K562 (cell line): ENCODE data around the gene PUM2.

Experiments
- BRCA1 ChIP-seq, 2 experiments: fragments of 450-650 bp in 1 of 2; sonication (generic) in 1 of 2; formaldehyde crosslinking in 1 of 2; IDR thresholded peaks; 2 replicates each; pipeline versions ENCODE4 v1.5.0 to v1.6.1; 2017 to 2020; ENCODE audit warnings: mild to moderate bottlenecking in 1 of 2, missing genetic modification reagents in 1 of 2
- CHD2 ChIP-seq: IDR thresholded peaks from 2 replicates; pipeline ENCODE4 v1.6.1; 2011; ENCODE audit warnings: low read depth, low read length
- CTCF ChIP-seq, 3 experiments: IDR thresholded peaks in 2 of 3; conservative IDR thresholded peaks in 1 of 3; 2 replicates each; pipeline ENCODE4 v1.5.1; 2011 to 2012; ENCODE audit warnings: low read length in 3 of 3, mild to moderate bottlenecking in 3 of 3, control low read depth in 2 of 3, improper control_type of control experiment in 1 of 3, inconsistent platforms in 1 of 3, low read depth in 1 of 3, mixed read lengths in 1 of 3, moderate library complexity in 1 of 3; ENCODE audit not compliant: insufficient read depth in 2 of 3
- MXI1 ChIP-seq: IDR thresholded peaks from 2 replicates; pipeline ENCODE4 v1.6.1; 2011; ENCODE audit warnings: low read depth, mild to moderate bottlenecking, improper control_type of control experiment, low read length
- RUNX1 ChIP-seq: sonication (generic); IDR thresholded peaks from 2 replicates; pipeline ENCODE4 v1.6.1; 2016; ENCODE audit warnings: antibody characterized with exemption, low read depth
- TARDBP ChIP-seq: fragments of 450-650 bp; IDR thresholded peaks from 2 replicates; pipeline ENCODE4 v1.6.1; 2016
- TSHZ1 ChIP-seq: fragments of 250-450 bp; sonication (Bioruptor Pico); IDR thresholded peaks from 2 replicates; pipeline ENCODE4 v1.4.0; 2020; ENCODE audit warnings: mild to moderate bottlenecking, moderate library complexity
- ZNF445 ChIP-seq: fragments of 250-450 bp; sonication (Bioruptor Pico); IDR thresholded peaks from 2 replicates; pipeline ENCODE4 v1.4.0; 2020; ENCODE audit warnings: low read depth, mild to moderate bottlenecking, moderate library complexity

- no peak for TF ChIP-seq CHD2
- no peak for TF ChIP-seq MXI1
- no peak for TF ChIP-seq TARDBP
- TF ChIP-seq CTCF (IDR thresholded peaks at IDR 0.05 in 2 of 3, conservative IDR thresholded peaks at IDR 0.05 in 1 of 3; ENCODE audit: insufficient read depth in 2 of 3, low read depth in 1 of 3, low read length in 3 of 3): no peak
- TF ChIP-seq ZNF445 (CRISPR knock-in tag): no peak
- TF ChIP-seq TSHZ1 (CRISPR knock-in tag): no peak
- no peak for TF ChIP-seq RUNX1
- TF ChIP-seq BRCA1 (IDR thresholded peaks at IDR 0.05): no peak
- no peak for TF ChIP-seq BRCA1 (CRISPR knock-in tag; IDR thresholded peaks at IDR 0.05)
These were observed 114.1 kb downstream of the PUM2 start for GRCh38 chr2:20236496-20236895.
